Esophagus muscularis mucosa (tissue), 4 donors: Measurements from ENCODE around the gene VILL. TPM values are rescaled to one million over a fixed set of nuclear protein-coding genes. Genes with fewer than 3 reads are reported as not detected.

Experiments used
- DNase-seq: peaks from one replicate; pipeline ENCODE4 v3.0.0-alpha.2; 2017; ENCODE audit errors: extremely low spot score
- H3K27ac ChIP-seq, 4 donors: fragments of 200-600 bp; sonication (generic); replicated peaks in 1 of 4; 1 replicate in 3 of 4; 2 replicates in 1 of 4; pipeline ENCODE4 v1.5.1; 2016 to 2019; ENCODE audit warnings: mild to moderate bottlenecking in 1 of 4
- H3K27me3 ChIP-seq, 4 donors: fragments of 200-600 bp; sonication (generic); one replicate each; pipeline versions ENCODE4 v1.5.1 to v1.6.0; 2016 to 2019
- H3K36me3 ChIP-seq, 4 donors: fragments of 200-600 bp; sonication (generic); one replicate each; pipeline ENCODE4 v1.5.1; 2016 to 2019
- H3K4me1 ChIP-seq, 4 donors: fragments of 200-600 bp; sonication (generic); one replicate each; pipeline ENCODE4 v1.5.1; 2016 to 2019
- H3K4me3 ChIP-seq, 4 donors: fragments of 200-600 bp; sonication (generic); 1 replicate in 2 of 4; 2 replicates in 2 of 4; pipeline ENCODE4 v1.5.1; 2016 to 2019; ENCODE audit warnings: mild to moderate bottlenecking in 4 of 4, moderate library complexity in 1 of 4
- H3K9me3 ChIP-seq, 4 donors: fragments of 200-600 bp; sonication (generic); 1 replicate in 3 of 4; 2 replicates in 1 of 4; pipeline ENCODE4 v1.5.1; 2016 to 2019
- CTCF ChIP-seq, 3 experiments: fragments of 200-600 bp in 2 of 3; fragments of 450-650 bp in 1 of 3; sonication (generic) in 2 of 3; IDR thresholded peaks; one replicate each; pipeline ENCODE4 v1.5.1; 2017 to 2019; ENCODE audit warnings: antibody characterized with exemption in 3 of 3, mild to moderate bottlenecking in 2 of 3, moderate library complexity in 1 of 3
- EP300 ChIP-seq: sonication (generic); formaldehyde crosslinking; IDR thresholded peaks from one replicate; pipeline ENCODE4 v1.6.1; 2017; ENCODE audit warnings: antibody characterized with exemption
- POLR2A ChIP-seq: fragments of 450-650 bp; IDR thresholded peaks from one replicate; pipeline ENCODE4 v1.6.1; 2017; ENCODE audit warnings: antibody characterized with exemption, moderate library complexity, mild to moderate bottlenecking, low read depth
- POLR2AphosphoS5 ChIP-seq, 2 donors: sonication (generic); formaldehyde crosslinking; IDR thresholded peaks; one replicate each; pipeline ENCODE4 v1.6.1; 2017; ENCODE audit warnings: antibody characterized with exemption in 2 of 2
- WGBS: methylation state at CpG from one replicate; pipeline ENCODE4 v1.1.5; 2018; 5-methylcytosine and 5-hydroxymethylcytosine counted together
- intact Hi-C: fragments of 100-400 bp; cut with DNase I; formaldehyde crosslinking; loops from one replicate; pipeline ENCODE4 v1.15.1; 2023
- total RNA-seq, 4 donors: library from RNA; depleted of rRNA; stranded (reverse); fragments of >200 nt; gene quantifications; one replicate each; pipeline versions ENCODE4 v1.1.0 to v1.2.1, GENCODE V29; 2016

The VILL gene
- total RNA-seq, 4 donors from 2014 or later = 3.2 to 5.1 (median 4.4) TPM

GRCh38 chr3:38036286-38036685, 45.7 kb downstream of the VILL start:
- intact Hi-C loops = no loop called here
- Histone ChIP-seq H3K4me3 (no peak overlapping the region), H3K4me1 (peaks cover 9 to 23% (median 21%) of the 10 kb centered on the region in 4 donors), H3K9me3 (no peaks in the 10 kb centered on the region), H3K27ac (no peak overlapping the region), H3K36me3 (no peaks in the 10 kb centered on the region), H3K27me3 (no peaks in the 10 kb centered on the region)
- TF ChIP-seq EP300 (no peak), POLR2A (no peak), CTCF (IDR thresholded peaks at IDR 0.05) (no peak), POLR2AphosphoS5 (IDR thresholded peaks at IDR 0.05) (no peak)
- DNase-seq = no peak
- 87% methylated on average over 5 of the region's 5 CpGs for WGBS

- Histone ChIP-seq H3K27me3 (no peaks in the 10 kb centered on the region), H3K27ac (no peak overlapping the region), H3K9me3 (no peaks in the 10 kb centered on the region), H3K4me1 (peaks cover 9 to 19% (median 16%) of the 10 kb centered on the region in 4 donors), H3K36me3 (no peaks in the 10 kb centered on the region), H3K4me3 (no peak overlapping the region)
- no peak for DNase-seq
- no peak for TF ChIP-seq CTCF (IDR thresholded peaks at IDR 0.05)
- no peak for TF ChIP-seq POLR2A
- TF ChIP-seq EP300 = no peak
- WGBS = 85% methylated on average over 2 of the region's 3 CpGs
- intact Hi-C loops = no loop called here
Measured at GRCh38 chr3:38036906-38037305, 46.3 kb downstream of the VILL start.

- intact Hi-C loops = no loop called here
- Histone ChIP-seq H3K4me1 (peaks cover 9 to 19% (median 16%) of the 10 kb centered on the region in 4 donors), H3K4me3 (peak overlapping the region in 2 of 4 donors; percentile 56 to 58), H3K36me3 (no peaks in the 10 kb centered on the region), H3K27ac (peak overlapping the region in 1 of 4 donors; percentile 23), H3K9me3 (no peaks in the 10 kb centered on the region), H3K27me3 (no peaks in the 10 kb centered on the region)
- TF ChIP-seq POLR2AphosphoS5 (IDR thresholded peaks at IDR 0.05) (no peak), CTCF (IDR thresholded peaks at IDR 0.05) (no peak)
- DNase-seq = peak; percentile 79
- WGBS = 88% methylated on average over 5 of the region's 5 CpGs
Measured at GRCh38 chr3:38038447-38038911, 47.9 kb downstream of the VILL start.

- intact Hi-C loops = no loop called here
- DNase-seq = peak; percentile 89
- peak within 1 kb of the TSS; percentile 54 to 64 (median 57) for H3K4me3 ChIP-seq
- 6% methylated on average over 56 of the region's 67 CpGs for WGBS
- peaks cover 9 to 19% (median 16%) of the 10 kb centered on the region in 4 donors for H3K4me1 ChIP-seq
- peak within 1 kb of the TSS in 1 of 4 donors; percentile 26 for H3K27ac ChIP-seq
- no peaks in the 10 kb centered on the region for H3K36me3 ChIP-seq
- no peaks in the 10 kb centered on the region for H3K9me3 ChIP-seq
- H3K27me3 ChIP-seq = no peaks in the 10 kb centered on the region
- TF ChIP-seq EP300 = no peak
- no peak for TF ChIP-seq POLR2AphosphoS5 (IDR thresholded peaks at IDR 0.05)
- no peak for TF ChIP-seq POLR2A
- no peak for TF ChIP-seq CTCF (IDR thresholded peaks at IDR 0.05)
Measured at GRCh38 chr3:38039101-38039898, 48.7 kb downstream of the VILL start, which contains the start of gene DLEC1. Gene DLEC1, plus strand, starts transcription at chr3:38039208. Its CDS starts 18 bp downstream, at chr3:38039226.
